OCI-LY1 (cell line): ENCODE data around the gene TGFBR1.

Experiments used
- H2AFZ ChIP-seq: fragments of 200-600 bp; sonication (generic), shearing (Covaris generic); 2 replicates; pipeline ENCODE4 v1.6.0; 2014; ENCODE audit warnings: antibody characterized with exemption, mild to moderate bottlenecking, low read length
- H3F3A ChIP-seq: fragments of 200-600 bp; sonication (generic), shearing (Covaris generic); 2 replicates; pipeline ENCODE4 v1.6.0; 2014; ENCODE audit warnings: mild to moderate bottlenecking, antibody characterized with exemption, low read length, moderate library complexity; ENCODE audit not compliant: insufficient read depth
- H3K27ac ChIP-seq: fragments of 200-600 bp; sonication (generic); 2 replicates; pipeline ENCODE4 v1.5.1; 2014; ENCODE audit warnings: low read length, mixed run types, mild to moderate bottlenecking, low read depth; ENCODE audit not compliant: poor library complexity, severe bottlenecking
- H3K27me3 ChIP-seq: fragments of 200-600 bp; sonication (generic); 2 replicates; pipeline ENCODE4 v1.6.0; 2014; ENCODE audit warnings: antibody characterized with exemption, mild to moderate bottlenecking, low read length, moderate library complexity; ENCODE audit not compliant: insufficient read depth
- H3K36me3 ChIP-seq: fragments of 200-600 bp; sonication (generic); 2 replicates; pipeline ENCODE4 v1.6.1; 2014; ENCODE audit warnings: mild to moderate bottlenecking, antibody characterized with exemption, low read length, moderate library complexity, mixed read lengths; ENCODE audit not compliant: insufficient read depth
- H3K4me1 ChIP-seq: fragments of 200-600 bp; sonication (generic); 2 replicates; pipeline ENCODE4 v1.5.1; 2014; ENCODE audit warnings: mild to moderate bottlenecking, low read length, moderate library complexity; ENCODE audit not compliant: insufficient read depth, severe bottlenecking
- H3K4me2 ChIP-seq: fragments of 200-600 bp; sonication (generic), shearing (Covaris generic); 2 replicates; pipeline ENCODE4 v1.6.1; 2014; ENCODE audit warnings: low read length
- H3K4me3 ChIP-seq: fragments of 200-600 bp; sonication (generic); 2 replicates; pipeline ENCODE4 v1.5.1; 2014; ENCODE audit warnings: low read length, low read depth, mild to moderate bottlenecking, mixed read lengths; ENCODE audit not compliant: poor library complexity, severe bottlenecking
- H3K79me2 ChIP-seq: fragments of 200-600 bp; shearing (Covaris generic); 2 replicates; pipeline ENCODE4 v1.6.1; 2016; ENCODE audit warnings: mixed run types, low read length, mixed read lengths; ENCODE audit not compliant: insufficient read depth
- H3K9ac ChIP-seq: fragments of 200-600 bp; sonication (generic), shearing (Covaris generic); 2 replicates; pipeline ENCODE4 v1.6.1; 2014; ENCODE audit warnings: mild to moderate bottlenecking, low read length, mixed read lengths
- H3K9me2 ChIP-seq: fragments of 200-600 bp; sonication (generic), shearing (Covaris generic); 2 replicates; pipeline ENCODE4 v1.6.1; 2014; ENCODE audit warnings: low read depth, mild to moderate bottlenecking, low read length, mixed read lengths
- H3K9me3 ChIP-seq: fragments of 200-600 bp; shearing (Covaris generic); 2 replicates; pipeline ENCODE4 v1.6.1; 2014; ENCODE audit warnings: low read length, mixed read lengths
- H4K20me1 ChIP-seq: fragments of 200-600 bp; sonication (generic), shearing (Covaris generic); 2 replicates; pipeline ENCODE4 v1.6.0; 2016; ENCODE audit warnings: mild to moderate bottlenecking, low read length; ENCODE audit not compliant: insufficient read depth
- CTCF ChIP-seq: fragments of 200-600 bp; sonication (generic), shearing (Covaris generic); IDR thresholded peaks from 2 replicates; pipeline ENCODE4 v1.5.1; 2017; ENCODE audit warnings: mild to moderate bottlenecking, antibody characterized with exemption, low read length, moderate library complexity, mixed read lengths
- EZH2 ChIP-seq: fragments of 200-600 bp; sonication (generic), shearing (Covaris generic); IDR thresholded peaks from 2 replicates; pipeline ENCODE4 v1.8.0; 2017; ENCODE audit warnings: borderline replicate concordance, mixed run types, mild to moderate bottlenecking, antibody characterized with exemption, low read length, moderate library complexity, mixed read lengths

The TGFBR1 gene

GRCh38 chr9:99167119-99167518 is 62.2 kb downstream of the TGFBR1 start:
- Histone ChIP-seq H2AFZ (no peak overlapping the region), H3K4me1 (peaks cover 16% of the 10 kb centered on the region), H3K4me2 (no peak overlapping the region), H3F3A (no peaks in the 10 kb centered on the region), H3K4me3 (no peak overlapping the region), H3K9me3 (no peaks in the 10 kb centered on the region), H3K27me3 (no peaks in the 10 kb centered on the region), H3K9me2 (no peaks in the 10 kb centered on the region), H4K20me1 (no peaks in the 10 kb centered on the region), H3K27ac (no peak overlapping the region), H3K9ac (no peak overlapping the region), H3K36me3 (no peaks in the 10 kb centered on the region), H3K79me2 (no peaks in the 10 kb centered on the region)
- no peak for TF ChIP-seq CTCF
- TF ChIP-seq EZH2, result no peak

DNA sequence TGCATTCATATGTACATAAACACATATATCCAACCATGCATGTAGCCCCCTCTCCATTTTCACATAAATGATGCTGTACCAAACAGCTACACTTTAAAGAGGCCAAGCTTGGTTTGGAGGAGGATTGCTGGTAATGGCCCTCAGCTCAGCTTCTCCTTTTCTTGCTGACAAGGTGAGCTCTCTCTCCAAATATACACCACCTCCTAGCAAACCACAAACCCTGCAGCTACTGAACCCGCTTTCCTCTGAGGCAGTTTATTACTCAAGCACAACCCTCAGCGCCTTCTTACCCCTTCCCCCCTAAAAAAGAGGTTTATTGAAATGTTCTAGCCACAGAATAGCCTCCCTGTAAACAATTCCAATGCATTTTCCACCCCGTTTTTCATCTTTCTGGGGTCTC is 62.8 kb downstream of the TGFBR1 start:
- Histone ChIP-seq H3F3A (no peaks in the 10 kb centered on the region), H3K9ac (no peak overlapping the region), H3K79me2 (no peaks in the 10 kb centered on the region), H3K4me2 (no peak overlapping the region), H3K9me3 (no peaks in the 10 kb centered on the region), H3K9me2 (no peaks in the 10 kb centered on the region), H4K20me1 (no peaks in the 10 kb centered on the region), H3K4me3 (no peak overlapping the region), H3K27ac (no peak overlapping the region), H3K36me3 (no peaks in the 10 kb centered on the region), H3K4me1 (peaks cover 16% of the 10 kb centered on the region), H2AFZ (no peak overlapping the region), H3K27me3 (no peaks in the 10 kb centered on the region)
- TF ChIP-seq EZH2, result no peak
- TF ChIP-seq CTCF, result no peak

GRCh38 chr9:99169086-99169485 is 64.2 kb downstream of the TGFBR1 start:
- TF ChIP-seq EZH2, result no peak
- no peak for TF ChIP-seq CTCF
- no peaks in the 10 kb centered on the region for H3K9me3 ChIP-seq
- H3K27ac ChIP-seq, result no peak overlapping the region
- no peaks in the 10 kb centered on the region for H3K27me3 ChIP-seq
- H3F3A ChIP-seq, result no peaks in the 10 kb centered on the region
- H3K9ac ChIP-seq, result no peak overlapping the region
- no peak overlapping the region for H2AFZ ChIP-seq
- H3K9me2 ChIP-seq, result no peaks in the 10 kb centered on the region
- no peaks in the 10 kb centered on the region for H3K79me2 ChIP-seq
- no peaks in the 10 kb centered on the region for H4K20me1 ChIP-seq
- H3K4me2 ChIP-seq, result no peak overlapping the region
- peaks cover 13% of the 10 kb centered on the region for H3K4me1 ChIP-seq
- no peak overlapping the region for H3K4me3 ChIP-seq
- no peaks in the 10 kb centered on the region for H3K36me3 ChIP-seq
